HepG2 (cell line): ENCODE measurements around the gene OR10J5. TPM values are rescaled to one million over a fixed set of nuclear protein-coding genes. Genes with fewer than 3 reads are reported as not detected.

Experiments used
- ATAC-seq: fragments of 200-7000 bp; cut with Tn5 transposase; 3 replicates; pipeline ENCODE4 v1.9.1; 2020; ENCODE audit warnings: mild to moderate bottlenecking, moderate library complexity
- BruUV-seq: library from RNA; stranded (reverse); fragments of 400-500 nt; replicated peaks from 2 replicates; lab custom pipeline; 2021; lab: Mats Ljungman, UMichigan
- CTCF ChIA-PET: fragments of 300-600 bp; formaldehyde crosslinking; extraction: SDS; loops from one replicate; lab custom pipeline; 2021; ENCODE audit warnings: low total read pairs, inconsistent platforms, low intra/inter-chr PET ratio; lab: Yijun Ruan, JAX
- POLR2A ChIA-PET: fragments of 350-600 bp; sonication (Branson Sonifier 250); formaldehyde crosslinking; loops from one replicate; lab custom pipeline; 2020; ENCODE audit warnings: antibody characterized with exemption, inconsistent platforms; lab: Yijun Ruan, JAX
- DNase-seq: peaks from one replicate; pipeline ENCODE4 v3.0.0-alpha.2; 2015; ENCODE audit warnings: low spot score
- FAIRE-seq: peaks from 3 replicates; lab custom pipeline; 2011; peaks lifted over from hg19 to GRCh38; lab: Jason Lieb, UNC
- H2AFZ ChIP-seq: one replicate; pipeline ENCODE4 v1.6.1; 2011; ENCODE audit warnings: low read length, inconsistent platforms
- H3K27ac ChIP-seq: fragments of 300-600 bp; 3 replicates; pipeline ENCODE4 v1.8.0; 2011; ENCODE audit warnings: mixed run types, mild to moderate bottlenecking, mixed read lengths, low read length, inconsistent platforms; ENCODE audit not compliant: insufficient read depth; ENCODE audit errors: extremely low read length
- H3K27me3 ChIP-seq, 2 experiments: fragments of 200-600 bp in 1 of 2; 2 replicates in 1 of 2; 3 replicates in 1 of 2; pipeline versions ENCODE4 v1.6.0 to v1.8.0; 2011; ENCODE audit warnings: low read length in 2 of 2, mild to moderate bottlenecking in 2 of 2, moderate library complexity in 2 of 2, inconsistent platforms in 1 of 2; ENCODE audit not compliant: insufficient read depth in 2 of 2, control insufficient read depth in 1 of 2
- H3K36me3 ChIP-seq, 2 experiments: fragments of 200-600 bp in 1 of 2; replicated peaks in 1 of 2; 2 replicates in 1 of 2; 3 replicates in 1 of 2; pipeline versions ENCODE4 v1.5.1 to v1.8.0; 2011; ENCODE audit warnings: low read length in 2 of 2, inconsistent platforms in 1 of 2; ENCODE audit not compliant: insufficient read depth in 2 of 2, control insufficient read depth in 1 of 2
- H3K4me1 ChIP-seq: 2 replicates; pipeline ENCODE4 v1.5.1; 2012; ENCODE audit warnings: low read length, inconsistent platforms; ENCODE audit not compliant: insufficient read depth
- H3K4me2 ChIP-seq: 2 replicates; pipeline ENCODE4 v1.6.0; 2011; ENCODE audit warnings: low read depth, low read length, inconsistent platforms
- H3K4me3 ChIP-seq, 3 experiments: fragments of 200-600 bp in 1 of 3; sonication (generic), shearing (Covaris generic) in 1 of 3; replicated peaks in 1 of 3; 2 replicates each; pipeline ENCODE4 v1.5.1; 2011 to 2016; ENCODE audit warnings: low read length in 3 of 3, inconsistent platforms in 2 of 3, low read depth in 2 of 3, mild to moderate bottlenecking in 2 of 3, control low read depth in 1 of 3, mixed read lengths in 1 of 3; ENCODE audit not compliant: insufficient read depth in 1 of 3
- H3K79me2 ChIP-seq: one replicate; pipeline ENCODE4 v1.6.1; 2011; ENCODE audit warnings: low read length, inconsistent platforms; ENCODE audit not compliant: insufficient read depth
- H3K9ac ChIP-seq: 2 replicates; pipeline ENCODE4 v1.6.0; 2011; ENCODE audit warnings: mild to moderate bottlenecking, low read depth, low read length, inconsistent platforms; ENCODE audit not compliant: insufficient read depth
- H3K9me3 ChIP-seq: 2 replicates; pipeline ENCODE4 v1.5.1; 2012; ENCODE audit warnings: mild to moderate bottlenecking, low read length
- H4K20me1 ChIP-seq: 2 replicates; pipeline ENCODE4 v1.6.0; 2011; ENCODE audit warnings: inconsistent platforms, mild to moderate bottlenecking, low read length, moderate library complexity; ENCODE audit not compliant: insufficient read depth
- CREM ChIP-seq, 2 experiments: sonication (generic) in 1 of 2; formaldehyde crosslinking in 1 of 2; IDR thresholded peaks; 2 replicates each; pipeline versions ENCODE4 v1.4.0 to v1.6.1; 2016 to 2020; ENCODE audit warnings: antibody characterized with exemption in 1 of 2, mild to moderate bottlenecking in 1 of 2, missing genetic modification reagents in 1 of 2
- E2F5 ChIP-seq: sonication (generic); formaldehyde crosslinking; conservative IDR thresholded peaks from 2 replicates; pipeline ENCODE4 v1.4.0; 2020; ENCODE audit warnings: missing genetic modification reagents
- FOXC1 ChIP-seq: sonication (generic); formaldehyde crosslinking; IDR thresholded peaks from 2 replicates; pipeline ENCODE4 v1.8.0; 2022; ENCODE audit warnings: mild to moderate bottlenecking, missing genetic modification reagents, borderline replicate concordance
- HDAC2 ChIP-seq: sonication (generic); formaldehyde crosslinking; IDR thresholded peaks from 2 replicates; pipeline ENCODE4 v1.4.0; 2020; ENCODE audit warnings: missing genetic modification reagents
- MXD1 ChIP-seq: sonication (generic); formaldehyde crosslinking; IDR thresholded peaks from 2 replicates; pipeline ENCODE4 v1.4.0; 2020; ENCODE audit warnings: mild to moderate bottlenecking, missing genetic modification reagents
- RBM22 ChIP-seq: fragments of 200-400 bp; formaldehyde crosslinking; optimal IDR thresholded peaks from 2 replicates; pipeline ENCODE3; 2017; ENCODE audit warnings: mild to moderate bottlenecking, low read length, moderate library complexity
- RFX3 ChIP-seq: IDR thresholded peaks from 2 replicates; pipeline ENCODE4 v1.6.1; 2016; ENCODE audit warnings: missing biosample characterization, missing genetic modification reagents
- SMC3 ChIP-seq: IDR thresholded peaks from 2 replicates; pipeline ENCODE4 v1.6.1; 2011; ENCODE audit warnings: low read length, improper control_type of control experiment
- ZMAT5 ChIP-seq: sonication (generic); formaldehyde crosslinking; IDR thresholded peaks from 2 replicates; pipeline ENCODE4 v1.5.0; 2020; ENCODE audit warnings: mild to moderate bottlenecking, low read depth, missing genetic modification reagents, borderline replicate concordance
- ZNF232 ChIP-seq: sonication (generic); formaldehyde crosslinking; IDR thresholded peaks from 2 replicates; pipeline ENCODE4 v1.4.0; 2020; ENCODE audit warnings: missing genetic modification reagents, borderline replicate concordance
- ZNF367 ChIP-seq: sonication (generic); formaldehyde crosslinking; IDR thresholded peaks from 2 replicates; pipeline ENCODE4 v1.4.0; 2020; ENCODE audit warnings: missing genetic modification reagents, borderline replicate concordance
- ZNF383 ChIP-seq: sonication (generic); formaldehyde crosslinking; IDR thresholded peaks from 2 replicates; pipeline ENCODE4 v1.4.0; 2020; ENCODE audit warnings: missing genetic modification reagents, mild to moderate bottlenecking, borderline replicate concordance
- ZNF549 ChIP-seq: sonication (generic); formaldehyde crosslinking; IDR thresholded peaks from 2 replicates; pipeline ENCODE4 v1.5.0; 2020; ENCODE audit warnings: missing genetic modification reagents
- ZNF841 ChIP-seq: sonication (generic); formaldehyde crosslinking; IDR thresholded peaks from 2 replicates; pipeline ENCODE4 v1.8.1; 2023; ENCODE audit warnings: missing genetic modification reagents, borderline replicate concordance
- in situ Hi-C: cut with HindIII; loops from 2 replicates; pipeline ENCODE4 v1.10.0; 2017; ENCODE audit warnings: low pct_unique_long_range_greater_than_20kb; ENCODE audit not compliant: extremely low pct_ligation_motif_present
- intact Hi-C: fragments of 100-400 bp; cut with micrococcal nuclease; formaldehyde crosslinking; loops from one replicate; pipeline ENCODE4 v1.10.0; 2022; ENCODE audit not compliant: unreplicated experiment
- polyA plus RNA-seq, 8 experiments: library from polyadenylated mRNA; depleted of rRNA in 3 of 8; stranded (reverse) in 7 of 8; unstranded in 1 of 8; fragments of >200 nt; fragmentation: Illumina TruSeq in 4 of 8; extraction: Trizol in 4 of 8; gene quantifications; 2 replicates each; pipeline versions ENCODE4 v1.2.1 to v1.2.3, GENCODE V29; 2011 to 2016; ENCODE audit warnings: low read depth in 4 of 8, missing spikeins in 1 of 8, mixed read lengths in 1 of 8; ENCODE audit not compliant: insufficient read depth in 1 of 8
- total RNA-seq, 5 experiments: library from RNA; depleted of rRNA; stranded (reverse); fragments of >200 nt; fragmentation: Illumina TruSeq; extraction: Trizol; gene quantifications; 2 replicates each; pipeline ENCODE4 v1.2.3, GENCODE V29; 2016; ENCODE audit warnings: low read depth in 1 of 5
- TF ChIP-seq, protein P1 (sequence below), 2 experiments: sonication (generic) in 1 of 2; formaldehyde crosslinking in 1 of 2; IDR thresholded peaks; 2 replicates each; pipeline versions ENCODE4 v1.5.1 to v1.6.1; 2011 to 2020; ENCODE audit warnings: borderline replicate concordance in 1 of 2, low read depth in 1 of 2, low read length in 1 of 2, mild to moderate bottlenecking in 1 of 2, missing genetic modification reagents in 1 of 2, moderate library complexity in 1 of 2
- TF ChIP-seq, protein P2 (sequence below): sonication (generic); formaldehyde crosslinking; IDR thresholded peaks from 2 replicates; pipeline ENCODE4 v1.4.0; 2020; ENCODE audit warnings: mild to moderate bottlenecking, missing genetic modification reagents

The OR10J5 gene
- total and polyA plus RNA-seq, 2 of the 13 experiments (the other 11 are each of a cell fraction or from before 2014, with no cell fraction given) = not detected

- in situ Hi-C loops = no loop called here
- Histone ChIP-seq H3K4me2 (no peak overlapping the region), H2AFZ (no peak overlapping the region), H3K79me2 (no peaks in the 10 kb centered on the region), H3K9ac (no peak overlapping the region), H3K36me3 (no peaks in the 10 kb centered on the region), H3K4me1 (no peaks in the 10 kb centered on the region), H3K9me3 (peaks cover 83% of the 10 kb centered on the region)
- BruUV-seq = no TSS peak
- ATAC-seq (no peak), FAIRE-seq (no peak)
- intact Hi-C loops = no loop called here
- CTCF ChIA-PET = no interaction called here
- TF ChIP-seq FOXC1 (CRISPR knock-in tag) = no peak
- no peak for TF ChIP-seq ZNF841 (CRISPR knock-in tag)
- TF ChIP-seq ZNF367 (CRISPR knock-in tag) = no peak
- TF ChIP-seq SMC3 = no peak
- TF ChIP-seq MXD1 (CRISPR knock-in tag) = no peak
- TF ChIP-seq RFX3 (CRISPR knock-in tag) = no peak
- no peak for TF ChIP-seq HDAC2
- no peak for TF ChIP-seq ZMAT5
- no peak for TF ChIP-seq ZNF232
- no peak for TF ChIP-seq RBM22
- TF ChIP-seq E2F5 (CRISPR knock-in tag) = no peak
- no peak for TF ChIP-seq CREM (IDR thresholded peaks at IDR 0.05)
- no peak for TF ChIP-seq CREM (CRISPR knock-in tag; IDR thresholded peaks at IDR 0.05)
- TF ChIP-seq ZNF549 (CRISPR knock-in tag) = no peak
- TF ChIP-seq ZNF383 (CRISPR knock-in tag) = no peak
- TF ChIP-seq, protein P1, sequence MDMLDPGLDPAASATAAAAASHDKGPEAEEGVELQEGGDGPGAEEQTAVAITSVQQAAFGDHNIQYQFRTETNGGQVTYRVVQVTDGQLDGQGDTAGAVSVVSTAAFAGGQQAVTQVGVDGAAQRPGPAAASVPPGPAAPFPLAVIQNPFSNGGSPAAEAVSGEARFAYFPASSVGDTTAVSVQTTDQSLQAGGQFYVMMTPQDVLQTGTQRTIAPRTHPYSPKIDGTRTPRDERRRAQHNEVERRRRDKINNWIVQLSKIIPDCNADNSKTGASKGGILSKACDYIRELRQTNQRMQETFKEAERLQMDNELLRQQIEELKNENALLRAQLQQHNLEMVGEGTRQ (IDR thresholded peaks at IDR 0.05; ENCODE audit: low read depth, low read length) = no peak
- TF ChIP-seq, protein P1 (CRISPR knock-in tag; IDR thresholded peaks at IDR 0.05; ENCODE audit: borderline replicate concordance) = no peak
- TF ChIP-seq, protein P2, sequence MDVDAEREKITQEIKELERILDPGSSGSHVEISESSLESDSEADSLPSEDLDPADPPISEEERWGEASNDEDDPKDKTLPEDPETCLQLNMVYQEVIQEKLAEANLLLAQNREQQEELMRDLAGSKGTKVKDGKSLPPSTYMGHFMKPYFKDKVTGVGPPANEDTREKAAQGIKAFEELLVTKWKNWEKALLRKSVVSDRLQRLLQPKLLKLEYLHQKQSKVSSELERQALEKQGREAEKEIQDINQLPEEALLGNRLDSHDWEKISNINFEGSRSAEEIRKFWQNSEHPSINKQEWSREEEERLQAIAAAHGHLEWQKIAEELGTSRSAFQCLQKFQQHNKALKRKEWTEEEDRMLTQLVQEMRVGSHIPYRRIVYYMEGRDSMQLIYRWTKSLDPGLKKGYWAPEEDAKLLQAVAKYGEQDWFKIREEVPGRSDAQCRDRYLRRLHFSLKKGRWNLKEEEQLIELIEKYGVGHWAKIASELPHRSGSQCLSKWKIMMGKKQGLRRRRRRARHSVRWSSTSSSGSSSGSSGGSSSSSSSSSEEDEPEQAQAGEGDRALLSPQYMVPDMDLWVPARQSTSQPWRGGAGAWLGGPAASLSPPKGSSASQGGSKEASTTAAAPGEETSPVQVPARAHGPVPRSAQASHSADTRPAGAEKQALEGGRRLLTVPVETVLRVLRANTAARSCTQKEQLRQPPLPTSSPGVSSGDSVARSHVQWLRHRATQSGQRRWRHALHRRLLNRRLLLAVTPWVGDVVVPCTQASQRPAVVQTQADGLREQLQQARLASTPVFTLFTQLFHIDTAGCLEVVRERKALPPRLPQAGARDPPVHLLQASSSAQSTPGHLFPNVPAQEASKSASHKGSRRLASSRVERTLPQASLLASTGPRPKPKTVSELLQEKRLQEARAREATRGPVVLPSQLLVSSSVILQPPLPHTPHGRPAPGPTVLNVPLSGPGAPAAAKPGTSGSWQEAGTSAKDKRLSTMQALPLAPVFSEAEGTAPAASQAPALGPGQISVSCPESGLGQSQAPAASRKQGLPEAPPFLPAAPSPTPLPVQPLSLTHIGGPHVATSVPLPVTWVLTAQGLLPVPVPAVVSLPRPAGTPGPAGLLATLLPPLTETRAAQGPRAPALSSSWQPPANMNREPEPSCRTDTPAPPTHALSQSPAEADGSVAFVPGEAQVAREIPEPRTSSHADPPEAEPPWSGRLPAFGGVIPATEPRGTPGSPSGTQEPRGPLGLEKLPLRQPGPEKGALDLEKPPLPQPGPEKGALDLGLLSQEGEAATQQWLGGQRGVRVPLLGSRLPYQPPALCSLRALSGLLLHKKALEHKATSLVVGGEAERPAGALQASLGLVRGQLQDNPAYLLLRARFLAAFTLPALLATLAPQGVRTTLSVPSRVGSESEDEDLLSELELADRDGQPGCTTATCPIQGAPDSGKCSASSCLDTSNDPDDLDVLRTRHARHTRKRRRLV (CRISPR knock-in tag) = no peak
- TF ChIP-seq, all 625 proteins: peak for 0
- no peaks in the 10 kb centered on the region for H4K20me1 ChIP-seq
- POLR2A ChIA-PET = no interaction called here
- H3K4me3 ChIP-seq = no peak overlapping the region
- DNase-seq = no peak
- no peak overlapping the region for H3K27ac ChIP-seq
- H3K27me3 ChIP-seq = no peaks in the 10 kb centered on the region
These were observed 2.9 kb downstream of the OR10J5 start for GRCh38 chr1:159532922-159533321.
